SW480 (cell line): Measurements from ENCODE around the gene UPK3BL2.
"Not testable (repeated sequence)": the region's sequence is repeated elsewhere in the genome, so short reads cannot be mapped to it uniquely, and the experiment has no call there.

Experiments used
- DNase-seq: peaks from one replicate; pipeline ENCODE4 v3.0.0-alpha.2; 2016; ENCODE audit warnings: low spot score

UPK3BL2 gene

DNA sequence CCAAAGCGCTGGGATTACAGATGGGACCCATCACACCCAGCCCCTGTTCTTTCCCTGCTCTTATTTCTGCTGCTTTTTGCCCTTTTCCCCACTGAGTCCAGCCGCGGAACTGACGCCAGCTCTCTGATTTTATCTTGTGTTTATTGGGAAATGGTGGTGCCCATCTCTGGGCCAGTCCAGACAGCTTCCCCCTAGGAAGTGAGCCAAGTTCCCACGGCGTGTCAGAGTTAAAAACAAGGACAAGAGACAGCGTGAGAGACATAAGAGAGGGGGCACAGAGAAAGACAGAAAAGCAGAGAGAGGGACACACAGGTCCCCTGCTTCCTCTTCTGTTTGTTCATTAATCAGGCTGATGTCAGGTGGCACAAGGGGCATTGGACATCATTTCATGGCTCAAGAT lies 11.9 kb downstream of the UPK3BL2 start:
- DNase-seq: not testable (repeated sequence)

DNA sequence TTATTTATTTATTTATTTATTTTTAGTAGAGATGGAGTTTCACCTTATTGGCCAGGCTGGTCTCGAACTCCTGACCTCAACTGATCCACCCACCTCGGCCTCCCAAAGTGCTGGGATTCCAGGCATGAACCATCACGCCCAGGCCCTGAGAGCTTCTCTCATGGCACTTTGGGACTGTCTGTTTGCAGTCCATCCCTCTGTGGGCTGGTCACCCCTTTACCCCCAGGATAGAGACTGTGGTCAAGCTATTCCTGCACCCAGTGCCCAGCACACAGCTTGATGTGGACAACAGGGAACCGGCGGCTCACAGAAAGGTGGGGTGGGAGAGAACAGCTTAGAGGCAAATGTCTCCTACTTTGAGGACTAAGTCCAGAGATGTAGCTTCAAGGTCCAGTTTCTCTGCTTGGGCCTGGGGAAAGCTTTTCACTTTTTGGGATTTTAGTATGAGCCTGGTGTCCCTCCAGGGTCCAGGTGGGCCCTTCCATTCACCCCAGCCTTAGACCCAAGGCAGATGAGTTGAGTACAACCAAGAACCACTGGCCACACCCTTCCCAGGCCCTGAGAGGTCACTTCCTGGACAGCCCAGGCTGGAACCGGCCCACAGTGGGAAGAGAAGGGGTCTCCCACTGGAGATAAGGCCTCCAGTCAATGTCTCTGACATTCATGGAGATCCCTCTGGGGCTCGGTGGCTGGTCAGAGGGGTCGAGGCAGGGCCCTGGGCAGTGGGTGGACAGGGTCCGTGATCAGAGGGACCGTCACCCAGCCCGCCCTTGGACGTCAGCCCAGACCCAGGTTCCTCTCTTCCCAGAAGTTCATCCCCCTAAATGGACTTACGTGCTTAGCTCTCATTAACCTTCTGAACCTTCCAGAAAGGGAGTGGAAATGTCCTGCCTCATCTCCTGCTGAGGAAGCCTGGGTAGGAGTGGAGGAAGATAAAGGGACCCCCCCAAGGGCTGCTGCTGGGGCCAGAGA lies 15.4 kb downstream of the UPK3BL2 start:
- not testable (repeated sequence) for DNase-seq

DNA sequence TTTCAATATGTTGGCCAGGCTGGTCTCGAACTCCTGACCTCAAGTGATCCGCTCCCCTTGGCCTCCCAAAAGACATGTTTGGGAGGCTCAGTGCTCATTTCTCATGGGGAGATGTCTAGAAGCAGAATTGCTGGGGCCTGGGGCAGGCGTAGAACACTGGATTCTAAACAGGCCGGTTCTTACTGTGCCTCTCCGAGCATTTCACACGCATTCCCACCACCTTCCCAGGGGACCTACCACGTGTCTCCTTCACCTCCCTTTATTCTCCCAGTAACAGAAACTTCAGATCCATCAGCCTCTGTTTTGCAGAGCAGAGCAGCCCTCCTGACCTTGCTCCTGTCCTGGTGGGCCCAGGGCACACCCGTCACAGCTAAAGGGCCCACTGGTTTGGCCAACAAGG lies 16.3 kb downstream of the UPK3BL2 start:
- not testable (repeated sequence) for DNase-seq

DNA sequence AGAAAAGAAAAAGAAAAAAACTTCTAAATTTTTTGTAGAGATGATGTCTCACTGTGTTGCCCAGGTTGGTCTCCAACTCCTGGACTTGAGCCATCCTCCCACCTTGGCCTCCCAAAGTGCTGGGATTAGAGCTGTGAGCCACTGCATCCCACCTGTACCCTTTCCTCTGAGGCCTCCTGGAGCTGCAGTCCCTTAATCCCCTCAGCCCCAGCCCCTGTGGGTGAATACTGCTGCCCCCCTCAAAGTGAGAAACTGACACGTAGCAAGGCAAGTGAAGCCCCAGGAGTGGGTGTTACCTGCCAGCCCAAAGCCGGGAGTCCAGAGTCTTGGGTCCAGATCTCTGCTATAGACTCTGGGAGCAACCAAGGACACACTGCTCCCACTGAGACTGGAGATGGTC lies 18.7 kb downstream of the UPK3BL2 start:
- not testable (repeated sequence) for DNase-seq

DNA sequence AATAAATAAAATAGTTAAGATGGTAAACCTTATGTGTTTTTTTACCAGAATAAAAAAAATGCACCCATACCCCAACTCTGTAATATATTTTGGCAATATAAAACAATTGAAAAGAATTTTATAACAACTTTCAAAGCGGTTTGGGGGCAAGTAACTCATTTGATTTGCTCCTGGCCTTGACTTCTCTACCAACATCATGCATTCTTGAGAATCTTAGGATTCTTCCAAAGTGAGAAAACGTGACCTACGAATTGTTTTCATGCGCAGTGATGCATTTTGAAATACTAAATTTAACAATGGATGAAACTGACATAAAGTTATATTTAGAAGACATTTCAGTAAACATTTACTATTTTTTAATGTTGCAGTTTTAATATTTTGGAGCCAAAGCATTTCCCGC lies 22.7 kb downstream of the UPK3BL2 start:
- DNase-seq: not testable (repeated sequence)

DNA sequence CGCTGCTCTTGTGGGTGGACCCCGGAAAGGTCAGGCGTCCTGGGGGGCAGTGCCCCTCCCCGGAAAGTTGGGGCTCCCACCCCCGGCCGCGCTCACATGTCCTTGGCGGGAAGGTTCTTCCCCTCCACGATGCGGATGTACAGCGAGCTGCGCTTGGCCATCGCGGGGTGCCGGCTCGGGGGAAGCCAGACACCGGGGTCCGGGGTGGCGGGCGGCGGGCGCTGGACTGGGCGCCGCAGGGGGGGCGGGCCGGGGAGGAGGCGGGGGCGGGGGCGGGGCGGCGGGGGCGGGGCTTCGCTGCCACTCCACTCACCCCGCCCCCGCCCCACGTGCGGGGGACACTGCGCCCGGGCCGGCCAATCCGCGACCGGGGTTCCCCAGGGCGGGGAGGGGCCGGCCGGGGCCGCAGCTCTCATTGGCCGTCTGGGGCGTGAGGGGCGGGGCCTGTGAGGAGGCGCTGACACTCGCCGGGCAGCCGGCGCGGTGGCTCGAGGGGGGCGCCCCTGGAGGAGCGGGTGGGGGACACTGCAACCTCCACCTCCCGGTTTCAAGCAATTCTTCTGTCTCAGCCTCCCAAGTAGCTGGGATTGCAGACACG lies 25.8 kb downstream of the UPK3BL2 start, which contains the start of gene RASA4B:
TSS of gene RASA4B (minus strand) at position 228 of the 598 bp plus-strand sequence. CDS start at position 161, 67 bp downstream.
- DNase-seq: not testable (repeated sequence)

DNA sequence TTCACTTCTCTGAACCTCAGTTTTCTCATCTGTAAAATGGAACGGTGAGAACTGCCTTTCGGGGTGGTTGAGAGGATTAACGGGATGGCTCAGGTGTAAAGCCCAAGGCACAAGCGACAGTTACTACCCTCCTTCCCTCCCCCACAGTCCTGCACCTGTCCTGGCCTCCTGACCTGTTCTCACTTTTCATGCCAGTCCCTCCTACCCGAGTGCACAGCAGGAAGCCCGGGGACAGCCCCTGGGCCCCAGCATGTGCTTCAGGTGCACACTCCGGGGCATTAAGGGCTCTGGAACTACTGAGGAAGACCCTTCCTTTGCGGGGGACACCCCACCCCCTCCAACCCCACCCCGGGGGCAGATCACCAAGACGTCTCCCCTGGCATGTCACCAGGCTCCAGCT lies 26.5 kb downstream of the UPK3BL2 start:
- DNase-seq: not testable (repeated sequence)

DNA sequence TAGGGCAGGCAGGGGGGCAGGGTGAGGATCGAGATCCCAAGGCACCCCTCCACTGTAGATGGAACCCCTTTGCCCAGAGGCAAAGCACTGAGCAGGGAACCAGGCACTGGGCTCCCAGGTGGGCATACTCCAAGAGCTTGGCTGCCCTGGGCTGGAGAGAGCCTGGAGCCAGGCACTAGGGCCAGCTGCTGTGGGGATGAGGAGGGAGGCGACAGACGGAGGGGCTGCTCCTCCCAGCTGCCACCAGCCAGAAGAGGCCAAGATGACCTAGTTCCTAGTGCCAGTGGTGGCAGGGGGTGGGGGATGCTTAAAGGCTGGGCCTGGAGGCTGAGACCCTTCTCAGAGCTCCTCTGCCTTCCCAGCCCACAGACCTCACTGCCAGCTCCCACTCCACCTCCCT lies 27.6 kb downstream of the UPK3BL2 start:
- DNase-seq: not testable (repeated sequence)

DNA sequence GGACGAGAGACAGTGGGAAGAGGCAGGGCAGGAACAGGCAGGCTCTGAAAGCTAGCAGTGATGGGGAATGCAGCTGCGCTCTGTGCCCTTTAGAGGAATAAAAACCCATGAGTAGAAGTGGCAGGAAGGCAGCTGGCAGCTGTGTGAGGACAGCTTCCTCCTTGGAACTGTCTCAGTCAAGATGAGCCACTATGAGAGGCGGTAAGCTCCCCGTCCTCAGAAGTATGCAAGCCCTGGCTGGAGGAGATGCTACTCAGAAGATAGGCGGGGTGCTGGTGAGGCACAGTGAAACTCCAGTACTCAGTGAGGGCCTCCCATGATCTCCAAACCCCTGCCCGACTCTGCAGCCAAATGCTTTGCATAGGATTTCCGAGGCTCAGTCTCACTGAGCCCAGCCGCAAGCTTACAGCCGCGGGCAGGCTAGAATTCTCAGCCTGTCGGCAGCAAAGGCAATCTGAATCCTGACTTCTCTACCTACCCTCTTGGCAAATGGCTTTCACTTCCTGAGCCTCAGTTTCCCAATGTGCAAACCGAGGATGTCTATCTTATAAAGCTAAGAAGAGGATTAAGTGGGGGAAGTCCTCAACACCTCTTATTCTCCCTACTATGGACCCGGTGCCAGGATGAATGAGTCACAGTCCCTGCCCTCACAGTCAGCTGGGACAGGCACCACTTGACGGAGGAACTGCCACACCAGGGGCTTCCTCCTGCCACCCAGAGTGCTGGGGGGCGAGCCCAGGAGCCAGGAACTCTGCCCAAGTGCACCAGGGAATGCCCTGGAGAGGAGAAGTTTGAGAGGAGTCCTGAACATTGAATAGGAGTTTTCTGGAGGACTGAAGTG lies 28.4 kb downstream of the UPK3BL2 start:
- DNase-seq: not testable (repeated sequence)

DNA sequence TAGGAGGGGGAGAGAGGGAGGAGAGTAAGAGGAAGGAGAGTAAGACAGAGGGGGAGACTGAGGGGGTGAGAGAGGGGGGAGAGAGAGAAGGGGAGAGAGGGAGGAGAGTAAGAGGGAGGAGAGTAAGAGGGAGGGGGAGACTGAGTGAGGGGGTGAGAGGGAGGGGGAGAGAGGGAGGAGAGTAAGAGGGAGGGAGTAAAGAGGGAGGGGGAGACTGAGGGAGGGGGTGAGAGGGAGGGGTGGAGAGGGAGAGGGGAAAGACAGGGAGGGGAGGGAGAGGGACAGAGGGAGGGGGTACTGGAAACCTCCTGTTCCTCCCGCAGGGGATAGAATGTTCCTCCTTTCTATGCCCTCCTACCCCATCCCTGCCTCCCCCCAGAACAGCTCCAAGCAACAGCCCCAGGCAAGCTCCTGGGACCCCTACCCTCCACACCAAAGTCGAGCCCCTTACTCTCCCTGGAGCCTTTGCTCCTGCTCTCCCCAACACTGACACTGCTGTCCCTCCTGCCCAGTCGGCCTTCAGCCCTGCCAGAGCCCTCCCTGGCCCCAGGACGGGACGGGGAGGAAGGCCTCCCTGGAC lies 30.8 kb downstream of the UPK3BL2 start:
- DNase-seq: peak; percentile 34

DNA sequence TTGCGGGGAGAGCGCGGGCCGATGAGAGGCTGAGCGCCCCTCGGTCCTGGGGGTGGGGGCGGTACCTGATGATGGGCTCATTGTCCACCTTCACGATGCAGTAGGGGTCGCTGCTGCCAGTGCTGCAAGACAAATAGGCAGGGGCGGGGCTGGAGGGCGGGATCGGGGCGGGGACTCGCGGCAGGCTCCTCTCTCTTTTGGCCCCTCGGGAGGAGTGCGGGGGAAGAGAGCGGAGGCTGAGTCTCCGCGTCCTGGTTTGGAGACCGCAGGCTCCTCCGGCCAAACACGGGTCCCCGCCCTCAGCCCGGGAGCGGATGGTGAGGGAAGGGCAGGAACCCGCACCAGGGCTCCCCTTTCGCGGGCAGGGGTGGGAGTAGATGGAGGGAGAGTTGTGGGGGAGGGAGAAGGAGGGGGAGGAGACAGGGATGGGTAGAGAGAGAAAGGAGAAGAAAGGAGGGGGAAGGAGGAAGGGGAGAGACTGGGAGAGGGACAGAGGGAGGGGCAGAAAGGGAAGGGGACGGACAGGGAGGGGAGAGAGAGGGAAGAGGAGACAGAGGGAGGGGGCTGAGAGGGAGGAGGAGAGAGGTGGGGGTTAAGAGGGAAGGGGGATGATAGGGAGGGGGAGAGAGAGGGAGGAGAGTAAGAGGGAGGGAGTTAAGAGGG lies 31.5 kb downstream of the UPK3BL2 start:
- DNase-seq: not testable (repeated sequence)

DNA sequence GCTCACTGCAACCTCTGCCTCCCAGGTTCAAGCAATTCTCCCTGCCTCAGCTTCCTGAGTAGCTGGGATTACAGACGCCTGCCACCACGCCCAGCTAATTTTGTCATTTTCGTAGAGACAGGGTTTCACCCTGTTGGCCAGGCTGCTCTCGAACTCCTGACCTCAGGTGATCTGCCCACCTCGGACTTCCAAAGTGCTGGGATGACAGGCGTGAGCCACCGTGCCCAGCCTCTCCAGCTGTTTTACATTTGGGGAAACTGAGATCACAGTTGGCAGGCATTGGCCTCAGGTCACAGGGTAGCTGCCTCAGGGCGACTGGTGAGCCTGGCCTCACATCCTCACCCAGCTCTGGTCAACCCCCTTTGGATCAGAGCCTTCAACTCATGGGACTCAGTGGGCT lies 32.9 kb downstream of the UPK3BL2 start:
- DNase-seq: not testable (repeated sequence)

DNA sequence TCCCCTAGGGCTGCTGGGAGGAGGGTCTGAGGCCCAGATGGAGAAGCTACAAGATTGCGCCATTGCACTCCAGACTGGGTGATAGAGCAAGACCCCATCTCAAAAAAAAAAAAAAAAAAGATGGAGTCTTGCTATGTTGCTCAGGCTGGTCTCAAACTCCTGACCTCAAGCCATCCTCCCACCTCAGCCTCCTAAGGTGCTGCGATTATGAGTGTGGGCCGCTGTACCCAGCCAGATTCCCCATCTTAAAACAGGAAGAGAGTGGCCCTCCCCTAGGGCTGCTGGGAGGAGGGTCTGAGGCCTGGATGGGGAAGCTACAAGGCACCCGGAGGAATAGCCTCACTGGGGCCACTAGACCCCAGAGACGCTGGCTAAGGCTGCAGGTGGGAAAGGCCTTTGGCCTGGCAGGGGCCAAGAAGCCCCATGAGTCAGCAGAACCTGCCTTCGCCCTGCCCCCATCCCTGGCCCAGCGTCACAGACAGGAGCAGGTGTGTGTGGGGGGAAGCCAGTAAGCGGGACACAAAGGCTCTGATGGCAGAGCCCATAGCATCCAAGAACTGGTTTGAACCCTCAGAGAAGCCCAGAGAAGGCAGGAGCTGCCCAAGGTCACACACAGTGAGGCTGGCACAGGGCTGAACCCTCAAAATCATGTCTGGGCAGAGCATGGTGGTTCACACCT lies 35.9 kb downstream of the UPK3BL2 start:
- not testable (repeated sequence) for DNase-seq

DNA sequence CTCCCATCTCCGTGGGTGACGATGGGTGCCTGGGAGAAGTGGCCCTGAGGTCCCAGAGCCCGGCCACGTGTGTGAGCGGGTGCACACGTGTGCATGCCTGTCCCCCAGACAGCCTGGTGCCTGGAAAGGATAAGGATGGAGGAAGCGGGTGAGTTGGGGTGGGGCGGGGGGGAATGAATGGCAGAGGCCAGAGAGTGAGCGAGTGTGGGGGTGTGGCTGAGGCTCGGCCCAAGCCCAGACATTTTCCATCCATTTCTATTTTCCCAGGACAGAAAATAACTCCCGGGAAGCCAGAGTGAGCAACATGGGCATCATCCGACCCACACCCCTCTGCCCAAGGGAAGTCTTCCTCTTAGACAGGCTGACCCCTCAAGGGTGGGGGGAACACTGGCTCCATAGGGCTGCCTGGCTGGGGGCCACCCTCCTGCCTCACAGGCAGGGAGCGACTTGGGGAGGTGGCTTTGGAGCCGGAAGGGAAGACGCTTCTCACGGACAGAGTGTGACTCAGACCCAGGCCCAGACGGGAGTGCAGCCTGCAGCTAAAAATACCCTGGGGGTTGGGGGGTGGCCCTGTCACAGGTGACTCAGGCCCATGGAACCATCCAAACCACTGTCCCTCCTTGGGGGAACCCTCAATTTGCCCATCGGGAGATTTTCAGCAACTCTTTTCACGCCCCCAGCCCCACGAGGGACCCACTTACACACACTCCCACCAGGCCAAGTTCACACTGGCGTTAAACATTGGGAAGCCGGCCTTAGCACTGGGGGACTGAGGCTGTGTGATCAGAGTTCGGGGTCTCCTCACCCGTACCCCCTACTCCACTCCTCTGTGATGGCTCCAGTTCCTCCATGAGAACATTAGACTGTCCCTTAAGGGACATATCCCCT lies 38.0 kb downstream of the UPK3BL2 start:
- not testable (repeated sequence) for DNase-seq

DNA sequence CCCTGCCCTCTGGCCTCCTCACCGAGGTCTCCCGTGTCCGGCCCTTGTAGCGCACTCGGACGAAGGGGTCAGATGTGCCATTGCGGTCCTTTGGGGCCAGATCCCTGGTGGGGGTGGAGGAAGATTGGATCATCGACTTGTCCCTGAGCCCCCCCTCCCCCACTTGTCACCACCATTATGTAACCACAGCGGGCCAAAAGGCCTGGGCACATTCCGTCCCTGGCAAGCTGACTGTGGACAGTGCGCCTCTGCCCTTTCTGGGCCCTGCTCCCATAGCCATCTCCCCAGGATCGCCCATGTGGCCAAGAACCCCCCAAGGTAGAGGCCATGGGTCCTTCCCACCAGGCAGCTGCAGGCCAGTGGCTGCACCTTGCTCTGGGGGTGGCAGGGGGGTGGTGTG lies 40.4 kb downstream of the UPK3BL2 start:
- DNase-seq: not testable (repeated sequence)

DNA sequence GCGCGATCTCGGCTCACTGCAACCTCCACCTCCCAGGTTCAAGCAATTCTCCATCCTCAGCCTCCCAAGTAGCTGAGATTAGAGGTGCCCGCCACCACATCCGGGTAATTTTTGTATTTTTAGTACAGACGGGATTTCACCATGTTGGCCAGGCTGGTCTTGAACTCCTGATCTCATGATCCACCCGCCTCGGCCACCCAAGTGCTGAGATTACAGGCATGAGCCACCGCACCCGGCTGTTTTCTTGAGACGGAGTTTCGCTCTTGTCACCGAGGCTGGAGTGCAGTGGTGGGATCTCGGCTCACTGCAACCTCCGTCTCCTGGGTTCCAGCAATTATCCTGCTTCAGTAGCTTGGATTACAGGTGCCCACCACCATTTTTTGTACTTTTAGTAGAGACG lies 45.2 kb downstream of the UPK3BL2 start:
- DNase-seq: not testable (repeated sequence)

DNA sequence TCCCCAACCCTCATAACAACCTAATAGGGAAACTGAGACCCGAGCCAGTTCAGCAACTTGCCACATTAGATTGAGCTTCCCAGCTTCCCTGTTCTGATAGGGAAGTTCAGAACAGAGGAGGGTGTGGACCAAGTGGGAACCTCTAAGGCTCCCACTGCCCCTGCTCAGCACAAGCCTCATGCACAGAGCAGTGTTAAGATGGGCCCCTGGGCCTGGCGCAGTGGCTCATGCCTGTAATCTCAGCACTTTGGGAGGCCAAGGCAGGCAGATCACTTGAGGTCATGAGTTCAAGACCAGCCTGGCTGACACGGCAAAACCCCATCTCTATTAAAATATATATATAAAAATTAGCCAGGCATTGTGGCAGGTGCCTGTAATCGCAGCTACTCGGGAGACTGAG lies 46.2 kb downstream of the UPK3BL2 start:
- DNase-seq: not testable (repeated sequence)

DNA sequence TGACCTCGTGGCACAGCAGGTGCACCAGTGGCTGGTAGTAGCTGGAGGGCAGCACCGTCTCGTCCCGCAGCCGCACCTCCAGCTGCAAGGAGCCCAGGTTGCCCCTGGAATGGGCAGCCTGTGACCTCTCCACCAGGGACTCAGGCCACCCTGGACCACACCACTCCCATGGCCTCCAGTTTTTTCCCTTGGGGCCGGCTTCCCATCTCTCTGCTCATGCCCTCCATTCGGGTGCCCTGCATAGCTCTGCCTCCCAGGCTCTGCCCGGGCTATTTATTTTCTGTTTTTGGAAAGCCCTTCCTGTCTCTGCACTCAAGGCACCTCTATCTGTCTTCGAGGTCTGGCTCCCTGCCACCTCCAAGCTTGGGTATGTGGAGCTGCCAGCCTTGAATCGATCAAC lies 46.6 kb downstream of the UPK3BL2 start:
- not testable (repeated sequence) for DNase-seq

DNA sequence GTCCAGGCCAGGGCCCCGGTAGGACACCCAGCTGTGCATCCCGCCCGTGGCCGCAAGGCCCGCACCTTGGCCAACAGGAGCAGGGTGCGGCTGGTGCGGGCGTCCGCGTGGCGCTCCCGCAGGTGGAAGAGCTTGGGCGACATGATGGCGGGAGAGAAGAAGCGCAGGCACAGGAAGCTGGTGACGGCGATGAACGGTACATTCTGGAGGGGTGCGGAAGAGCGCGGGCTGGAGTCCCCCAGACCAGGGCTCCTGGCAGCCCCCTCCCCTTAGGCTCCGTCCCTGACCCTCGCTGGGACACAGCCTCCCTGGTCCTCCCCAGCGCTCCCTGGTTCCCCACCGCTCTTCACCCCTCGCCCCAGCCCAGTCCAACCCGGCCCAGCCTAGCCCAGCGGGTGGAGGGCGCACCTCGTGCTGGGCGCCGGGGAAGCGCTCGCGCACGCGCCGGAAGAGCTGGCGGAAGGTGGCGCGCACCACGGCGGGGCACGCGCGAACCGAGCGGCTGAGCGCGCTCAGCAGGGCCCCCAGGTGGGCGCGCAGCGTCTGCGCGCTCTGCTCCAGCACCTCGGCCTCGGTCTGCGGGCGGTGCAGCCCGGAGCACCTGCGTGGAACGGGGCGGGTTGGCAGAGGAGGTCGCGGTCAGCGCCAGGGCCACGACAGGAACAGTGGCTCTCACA lies 48.9 kb downstream of the UPK3BL2 start:
- not testable (repeated sequence) for DNase-seq
